Thyroid gland (tissue), 4 donors: ENCODE results near the gene CNTLN.

ENCODE experiments used
- CTCF ChIP-seq, 6 experiments: fragments of 200-600 bp in 3 of 6; fragments of 450-650 bp in 3 of 6; sonication (generic) in 3 of 6; IDR thresholded peaks; one replicate each; pipeline ENCODE4 v1.5.1; 2016 to 2019; ENCODE audit warnings: antibody characterized with exemption in 6 of 6, mild to moderate bottlenecking in 2 of 6, inconsistent platforms in 1 of 6, moderate library complexity in 1 of 6
- POLR2A ChIP-seq, 2 donors: fragments of 450-650 bp; IDR thresholded peaks; one replicate each; pipeline ENCODE4 v1.6.1; 2017; ENCODE audit warnings: antibody characterized with exemption in 2 of 2, mild to moderate bottlenecking in 2 of 2, moderate library complexity in 1 of 2

DNA sequence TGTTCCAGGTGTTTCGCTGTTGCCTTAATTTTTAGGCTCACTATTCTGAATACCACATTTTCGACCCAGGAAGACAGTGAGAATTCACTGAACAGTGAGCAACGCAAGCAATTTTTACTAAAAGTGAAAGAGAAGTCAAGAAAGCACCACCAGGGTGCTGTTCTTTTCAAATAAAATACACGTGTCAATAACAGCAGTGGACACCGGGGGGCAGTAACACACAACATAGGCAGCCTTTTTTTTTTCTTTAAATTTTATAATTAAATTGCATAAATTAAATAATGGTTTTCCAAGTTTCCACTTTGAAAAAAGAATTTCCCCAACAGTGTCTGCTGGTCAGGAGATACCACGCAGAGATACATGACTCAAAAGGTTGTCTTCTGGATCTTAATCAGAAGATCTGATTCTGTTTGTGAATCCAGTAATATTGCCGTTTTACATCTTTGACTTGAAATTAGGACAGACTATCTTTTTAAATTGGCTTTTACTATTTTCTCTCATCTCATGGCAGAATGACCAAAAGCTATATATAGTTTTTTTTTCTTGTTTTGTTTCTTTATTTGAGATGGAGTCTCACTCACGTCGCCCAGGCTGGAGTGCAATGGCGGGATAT lies 396.9 kb downstream of the CNTLN start:
- peak; percentile 15 to 73 (median 44) for TF ChIP-seq CTCF (IDR thresholded peaks at IDR 0.05)
- TF ChIP-seq POLR2A (IDR thresholded peaks at IDR 0.05) = no peak
